ENCODE results near the gene ANKLE2.
"Not testable (repeated sequence)": the region's sequence is repeated elsewhere in the genome, so short reads cannot be mapped to it uniquely, and the experiment has no call there.

Gene ANKLE2

GRCh38 chr12:132777614-132778013 is 16.0 kb upstream of the ANKLE2 start (continued):
- TF ChIP-seq ZBTB10 (tag by site-specific recombination; IDR thresholded peaks at IDR 0.05) (no peak), ZSCAN5A (tag by site-specific recombination; IDR thresholded peaks at IDR 0.05) (no peak)

GRCh38 chr12:132776816-132777568 is 15.4 kb upstream of the ANKLE2 start:
- TF ChIP-seq INSM2 (tag by site-specific recombination; IDR thresholded peaks at IDR 0.05): no peak
- no peak for TF ChIP-seq ZNF23 (tag by site-specific recombination; IDR thresholded peaks at IDR 0.05; ENCODE audit: borderline replicate concordance)
- TF ChIP-seq SETDB1 (IDR thresholded peaks at IDR 0.05; ENCODE audit: insufficient read length, low read length): no peak
- Histone ChIP-seq H3K36me3 (ENCODE audit: control insufficient read depth in 2 of 2, insufficient read depth in 1 of 2, low read length in 2 of 2) (peaks cover 11 to 92% of the 10 kb centered on the region in 2 experiments; a peak in 2 of 3 replicates), H3K4me1 (ENCODE audit: control insufficient read depth, insufficient read depth, low read length) (no peaks in the 10 kb centered on the region), H3K4me3 (ENCODE audit: low read depth, low read length) (no peak overlapping the region), H3K27ac (ENCODE audit: extremely low read depth, low read depth, low read length) (no peak overlapping the region), H3K9me3 (ENCODE audit: control insufficient read depth, insufficient read depth, low read depth, low read length) (no peaks in the 10 kb centered on the region)
- ChIA-PET CTCF (no interaction called here), POLR2A (interaction anchor here (0.6 kb wide), 1 partner anchor 23 kb away, joined by 5 read pairs; no protein-coding TSS in a partner anchor)

GRCh38 chr12:132776230-132776625 is 14.6 kb upstream of the ANKLE2 start:
- H3K9me3 ChIP-seq (ENCODE audit: control insufficient read depth, insufficient read depth, low read depth, low read length); POLR2A ChIA-PET; H3K4me3 ChIP-seq (ENCODE audit: low read depth, low read length); H3K27ac ChIP-seq (ENCODE audit: extremely low read depth, low read depth, low read length); CTCF ChIA-PET; H3K4me1 ChIP-seq (ENCODE audit: control insufficient read depth, insufficient read depth, low read length): not testable (repeated sequence)
- H3K36me3 ChIP-seq (ENCODE audit: control insufficient read depth in 2 of 2, insufficient read depth in 1 of 2, low read length in 2 of 2): peaks cover 11 to 91% of the 10 kb centered on the region in 2 experiments; a peak in 2 of 3 replicates

GRCh38 chr12:132775502-132776229 is 14.0 kb upstream of the ANKLE2 start:
- CTCF ChIA-PET: interaction anchor here (0.6 to 1.2 kb wide), 2 partner anchors 21 to 177 kb away, joined by 3 read pairs; no protein-coding TSS in a partner anchor
- Histone ChIP-seq H3K27ac (ENCODE audit: extremely low read depth, low read depth, low read length) (no peak overlapping the region), H3K36me3 (ENCODE audit: control insufficient read depth in 2 of 2, insufficient read depth in 1 of 2, low read length in 2 of 2) (peaks cover 15 to 85% of the 10 kb centered on the region in 2 experiments), H3K4me1 (ENCODE audit: control insufficient read depth, insufficient read depth, low read length) (no peaks in the 10 kb centered on the region), H3K9me3 (ENCODE audit: control insufficient read depth, insufficient read depth, low read depth, low read length) (no peaks in the 10 kb centered on the region), H3K4me3 (ENCODE audit: low read depth, low read length) (no peak overlapping the region)
- POLR2A ChIA-PET: no interaction called here
- no peak for TF ChIP-seq ZNF585B (tag by site-specific recombination; IDR thresholded peaks at IDR 0.05)
- TF ChIP-seq AEBP2 (tag by site-specific recombination; IDR thresholded peaks at IDR 0.05; ENCODE audit: borderline replicate concordance): no peak
- no peak for TF ChIP-seq ZNF48 (tag by site-specific recombination; IDR thresholded peaks at IDR 0.05)
- TF ChIP-seq ZBTB49 (tag by site-specific recombination; IDR thresholded peaks at IDR 0.05; ENCODE audit: low read depth): no peak
- no peak for TF ChIP-seq ZNF513 (tag by site-specific recombination; IDR thresholded peaks at IDR 0.05)
- no peak for TF ChIP-seq ZBTB44 (tag by site-specific recombination; IDR thresholded peaks at IDR 0.05)
- no peak for TF ChIP-seq ZBTB8A (tag by site-specific recombination; IDR thresholded peaks at IDR 0.05)
- TF ChIP-seq ZNF501 (tag by site-specific recombination; IDR thresholded peaks at IDR 0.05): no peak
